Measurements from ENCODE around the gene IL2RA. TPM values are rescaled to one million over a fixed set of nuclear protein-coding genes. Genes with fewer than 3 reads are reported as not detected.

Gene IL2RA
- total and polyA plus RNA-seq, 10 of the 15 experiments (the other 5 are each of a cell fraction or from before 2014, with no cell fraction given): 2.2 to 6.0 (median 4.9) TPM

- no peak for TF ChIP-seq MEF2B (IDR thresholded peaks at IDR 0.05; ENCODE audit: partially characterized antibody, poor library complexity, severe bottlenecking)
- TF ChIP-seq E2F8 (IDR thresholded peaks at IDR 0.05; ENCODE audit: low read depth, partially characterized antibody): no peak
Measured at GRCh38 chr10:6006991-6007390, 55.2 kb downstream of the IL2RA start (continued).

- no peaks in the 10 kb centered on the region for H4K20me1 ChIP-seq (ENCODE audit: control insufficient read depth, insufficient read depth)
- intact Hi-C loops (cut with micrococcal nuclease; ENCODE audit: unreplicated experiment) (no loop called here), in situ Hi-C loops (cut with MboI) (no loop called here)
- H3K27me3 ChIP-seq (replicated peaks in 1 of 2; ENCODE audit: control insufficient read depth in 2 of 2, insufficient read depth in 2 of 2, low read length in 1 of 2): no peaks in the 10 kb centered on the region
- no peaks in the 10 kb centered on the region for H3K79me2 ChIP-seq (ENCODE audit: control insufficient read depth, insufficient read depth, low read length)
- WGBS (ENCODE audit: insufficient coverage, insufficient replicate concordance, low lambda C conversion rate, missing lambda C conversion rate): 75% methylated on average over 3 of the region's 3 CpGs
- no TSS peak for BruUV-seq (replicated peaks)
- no peak overlapping the region for H3K9ac ChIP-seq (ENCODE audit: control insufficient read depth, insufficient read depth, low read length)
- RAD21 ChIA-PET (ENCODE audit: unreplicated experiment): no interaction called here
- H3K4me1 ChIP-seq (ENCODE audit: control insufficient read depth, insufficient read depth, low read length): peaks cover 2% of the 10 kb centered on the region; the same call in 1 of the 2 replicates
- CTCF ChIA-PET: interaction anchor here (0.5 to 5.4 kb wide), 3 partner anchors 8 to 103 kb away, joined by 3 to 24 read pairs (median 3); no protein-coding TSS in a partner anchor
- POLR2A ChIA-PET: no interaction called here
- no peaks in the 10 kb centered on the region for H3K36me3 ChIP-seq (ENCODE audit: control insufficient read depth in 2 of 2, insufficient read depth in 2 of 2, low read length in 1 of 2)
- FAIRE-seq (no peak), DNase-seq (ENCODE audit: low read depth, low spot score) (no peak), ATAC-seq (no peak)
- SMC1A ChIA-PET (ENCODE audit: uncharacterized antibody, unreplicated experiment): interaction anchor here (1.0 to 1.1 kb wide), 2 partner anchors 13 to 81 kb away, joined by 3 to 5 read pairs; no protein-coding TSS in a partner anchor
- H2AFZ ChIP-seq (ENCODE audit: control insufficient read depth, low read depth, low read length): no peak overlapping the region
- TF ChIP-seq EED (IDR thresholded peaks at IDR 0.05; ENCODE audit: low read depth) (no peak), KAT2A (conservative IDR thresholded peaks at IDR 0.05; ENCODE audit: control insufficient read depth, low read depth, low read length) (no peak), NRF1 (conservative IDR thresholded peaks at IDR 0.05; ENCODE audit: low read depth, low read length) (no peak), RUNX3 (IDR thresholded peaks at IDR 0.05; ENCODE audit: low read length) (no peak), EZH2 (IDR thresholded peaks at IDR 0.05; ENCODE audit: borderline replicate concordance, control insufficient read depth, low read depth, low read length) (no peak), TCF12 (IDR thresholded peaks at IDR 0.05; ENCODE audit: low read depth, low read length) (no peak), ATF3 (IDR thresholded peaks at IDR 0.05; ENCODE audit: borderline replicate concordance, extremely low read depth, low read depth, low read length) (no peak), ZNF622 (IDR thresholded peaks at IDR 0.05) (no peak), SPI1 (IDR thresholded peaks at IDR 0.05; ENCODE audit: borderline replicate concordance, insufficient read depth, low read depth, low read length) (no peak), ZNF687 (IDR thresholded peaks at IDR 0.05) (no peak), MTA2 (IDR thresholded peaks at IDR 0.05; ENCODE audit: low read depth) (no peak)
- H3K4me2 ChIP-seq (ENCODE audit: control insufficient read depth, insufficient read depth): no peak overlapping the region
- H3K9me3 ChIP-seq (replicated peaks; ENCODE audit: control insufficient read depth, insufficient read depth, low read length): peaks cover 5% of the 10 kb centered on the region; the same call in 2 of the 3 replicates
- H3K4me3 ChIP-seq: no peak overlapping the region
- H3K27ac ChIP-seq (ENCODE audit: control insufficient read depth, insufficient read depth): no peak overlapping the region
Measured at GRCh38 chr10:6006546-6006945, 55.6 kb downstream of the IL2RA start.
